Stimulated activated CD4-positive, alpha-beta T cell treated with anti-CD3 and anti-CD28 coated beads, Interleukin-1b, Interleukin-23, amount 100 ng/mL, for 1 hour (primary cell): ENCODE results near the gene TRAPPC2.
"Not testable (repeated sequence)": the region's sequence is repeated elsewhere in the genome, so short reads cannot be mapped to it uniquely, and the experiment has no call there.

ENCODE experiments used
- DNase-seq, 2 donors: peaks; one replicate each; pipeline ENCODE4 v3.0.0-alpha.2; 2020; ENCODE audit warnings: low read depth in 2 of 2

TRAPPC2 gene

DNA sequence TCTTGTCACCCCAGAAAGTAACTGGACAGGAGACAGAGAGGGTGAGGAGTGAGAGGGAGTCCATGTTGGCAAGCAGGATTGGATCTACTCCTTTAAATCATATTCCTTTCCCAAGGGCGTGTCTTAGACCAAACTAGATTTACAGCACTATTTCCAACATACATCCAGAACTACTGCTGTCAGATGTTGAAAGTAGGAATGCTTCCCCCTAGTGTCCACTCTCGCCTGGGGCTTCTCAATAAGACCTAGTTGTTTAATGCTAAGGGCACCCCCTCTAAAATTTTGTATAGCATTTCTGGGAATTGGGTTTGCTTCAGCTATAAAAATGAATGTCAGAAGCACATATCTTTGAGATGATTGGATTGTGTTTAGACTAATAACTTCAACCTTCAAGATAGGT lies 13.4 kb upstream of the TRAPPC2 start:
- no peak for DNase-seq

DNA sequence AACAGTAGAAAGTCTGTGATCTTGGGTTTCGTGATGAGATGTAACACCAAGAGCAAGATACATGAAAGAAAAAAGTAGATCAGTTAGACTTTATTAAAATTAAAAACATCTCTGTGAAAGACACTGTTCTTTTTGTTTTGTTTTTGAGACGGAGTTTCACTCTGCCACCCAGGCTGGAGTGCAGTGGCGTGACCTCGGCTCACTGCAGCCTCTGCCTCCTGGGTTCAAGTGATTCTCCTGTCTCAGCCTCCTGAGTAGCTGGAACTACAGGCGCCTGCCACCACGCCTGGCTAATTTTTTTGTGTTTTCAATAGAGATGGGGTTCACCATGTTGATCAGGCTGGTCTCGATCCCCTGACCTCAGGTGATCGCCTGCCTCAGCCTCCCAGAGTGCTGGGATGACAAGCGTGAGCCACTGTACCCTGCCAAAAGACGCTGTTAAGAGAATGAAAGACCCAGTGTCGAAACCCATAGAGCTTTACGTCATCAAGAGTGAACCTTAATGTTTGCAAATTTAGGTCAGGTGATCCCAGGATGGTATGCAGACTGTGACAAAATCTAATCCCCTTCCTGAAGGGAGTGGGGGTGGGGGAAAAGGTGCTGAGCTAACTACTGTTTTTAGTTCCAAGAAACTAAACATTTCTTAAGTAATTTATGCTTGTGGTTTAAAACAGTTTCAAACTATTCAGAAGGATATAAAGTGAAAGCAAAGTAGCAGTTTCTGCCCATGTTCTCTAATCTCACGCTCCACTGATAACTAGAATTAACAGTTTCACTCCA lies 8.2 kb upstream of the TRAPPC2 start:
- DNase-seq, result no peak

DNA sequence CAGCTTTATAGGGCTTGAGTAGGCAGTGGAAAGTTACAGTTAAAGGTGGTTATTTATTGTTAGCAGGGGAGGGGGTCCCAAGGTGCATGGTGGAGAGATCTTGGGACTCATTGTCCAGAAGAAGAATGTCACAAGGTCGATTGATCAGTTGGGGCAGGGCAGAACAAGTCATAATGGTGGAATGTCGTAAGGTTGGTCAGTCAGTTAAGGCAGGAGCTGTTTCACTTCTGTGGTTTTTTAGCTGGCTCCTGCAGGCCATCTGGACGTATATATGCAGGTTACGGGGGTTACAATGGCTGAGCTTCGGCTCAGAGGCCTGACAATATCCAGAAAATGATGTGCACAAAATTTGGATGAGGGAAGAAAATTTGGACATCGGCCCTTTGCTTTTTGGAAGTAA lies 7.3 kb upstream of the TRAPPC2 start:
- no peak for DNase-seq

DNA sequence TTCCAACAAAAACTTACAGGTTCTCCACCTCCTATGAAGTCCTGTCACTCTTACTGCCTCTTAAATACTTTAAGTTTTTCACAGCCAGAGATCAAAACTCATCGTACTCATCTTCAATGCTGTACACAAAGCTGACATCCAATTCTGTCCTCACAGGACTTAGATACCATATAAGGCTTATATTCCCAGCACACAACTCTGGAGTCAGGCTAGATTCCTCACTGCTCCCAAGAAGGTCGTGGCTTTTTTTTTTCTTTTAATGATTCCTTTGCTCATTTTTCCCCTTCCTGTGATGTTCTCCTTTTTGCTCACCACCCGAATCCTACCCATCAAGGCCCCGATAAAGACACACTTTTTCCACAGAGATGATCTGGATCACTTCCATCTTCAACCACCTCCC lies 914 bp downstream of the TRAPPC2 start:
- DNase-seq, result no peak

DNA sequence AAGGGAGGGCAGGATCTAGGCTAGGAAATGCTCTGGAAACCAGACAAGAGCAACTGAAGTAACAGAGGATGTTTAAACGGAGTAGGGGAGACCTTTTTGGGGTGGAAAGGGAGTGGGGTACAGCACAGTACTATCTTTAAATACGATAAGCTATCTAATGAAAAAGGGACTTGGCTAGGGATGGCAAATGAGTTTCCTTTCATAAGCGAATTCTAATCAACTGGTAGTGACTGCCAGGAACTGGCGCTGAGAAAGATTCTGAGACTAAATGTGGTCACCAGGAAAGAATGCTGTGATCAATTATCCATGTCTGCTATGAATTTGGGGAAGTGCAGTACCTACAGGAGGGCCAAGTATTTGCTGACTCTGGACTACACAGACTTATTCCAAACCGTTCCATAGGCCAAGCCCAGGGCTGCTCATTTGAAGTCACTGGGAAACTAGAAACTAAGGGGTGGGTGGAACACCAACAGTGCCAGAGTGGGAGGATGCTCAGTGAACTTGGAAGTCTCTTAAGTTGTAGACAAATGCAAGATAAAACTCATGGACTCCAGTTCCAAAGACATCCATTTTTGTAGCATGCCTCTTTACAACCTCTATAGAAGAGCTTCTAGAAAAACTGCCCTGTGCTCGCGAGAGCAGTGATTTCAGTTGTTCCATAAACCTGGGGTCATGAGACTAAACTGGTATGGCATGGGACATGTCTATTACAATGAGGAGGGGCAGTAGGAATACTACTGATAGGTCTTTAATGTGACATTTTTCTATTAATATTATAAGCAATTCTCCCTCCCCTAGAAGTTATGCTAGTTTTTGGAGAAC lies 2.0 kb downstream of the TRAPPC2 start:
- DNase-seq, result no peak

DNA sequence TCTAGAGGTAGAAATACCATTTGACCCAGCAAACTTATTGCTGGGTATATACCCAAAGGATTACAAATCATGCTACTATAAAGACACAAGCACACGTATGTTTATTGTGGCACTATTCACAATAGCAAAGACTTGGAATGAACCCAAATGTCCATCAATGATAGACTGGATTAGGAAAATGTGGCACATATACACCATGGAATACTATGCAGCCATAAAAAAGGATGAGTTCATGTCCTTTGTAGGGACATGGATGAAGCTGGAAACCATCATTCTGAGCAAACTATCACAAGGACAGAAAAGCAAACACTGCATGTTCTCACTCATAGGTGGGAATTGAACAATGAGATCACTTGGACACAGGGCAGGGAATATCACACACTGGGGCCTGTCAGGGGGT lies 3.9 kb downstream of the TRAPPC2 start:
- DNase-seq, result not testable (repeated sequence)

DNA sequence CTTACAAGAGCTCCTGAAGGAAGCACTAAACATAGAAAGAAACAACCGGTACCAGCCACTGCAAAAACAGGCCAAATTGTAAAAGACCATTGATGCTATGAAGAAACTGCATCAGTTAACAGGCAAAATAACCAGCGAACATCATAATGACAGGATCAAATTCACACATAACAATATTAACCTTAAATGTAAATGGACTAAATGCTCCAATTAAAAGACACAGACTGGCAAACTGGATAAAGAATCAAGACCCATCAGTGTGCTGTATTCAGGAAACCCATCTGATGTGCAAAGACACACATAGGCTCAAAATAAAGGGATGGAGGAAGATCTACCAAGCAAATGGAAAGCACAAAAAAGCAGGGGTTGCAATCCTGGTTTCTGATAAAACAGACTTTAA lies 7.8 kb downstream of the TRAPPC2 start:
- not testable (repeated sequence) for DNase-seq

DNA sequence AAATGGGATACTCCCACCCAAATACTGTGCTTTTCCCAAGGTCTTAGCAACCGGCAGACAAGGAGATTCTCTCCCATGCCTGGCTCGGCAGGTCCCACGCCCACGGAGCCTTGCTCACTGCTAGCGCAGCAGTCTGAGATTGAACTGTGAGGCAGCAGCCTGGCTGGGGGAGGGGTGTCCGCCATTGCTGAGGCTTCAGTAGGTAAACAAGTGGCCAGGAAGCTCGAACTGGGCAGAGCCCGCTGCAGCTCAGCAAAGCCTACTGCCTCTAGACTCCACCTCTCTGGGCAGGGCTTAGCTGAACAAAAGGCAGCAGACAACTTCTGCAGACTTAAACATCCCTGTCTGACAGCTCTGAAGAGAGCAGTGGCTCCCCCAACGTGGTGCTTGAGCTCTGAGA lies 9.5 kb downstream of the TRAPPC2 start:
- peak in 1 of 2 donors; percentile 3 for DNase-seq

DNA sequence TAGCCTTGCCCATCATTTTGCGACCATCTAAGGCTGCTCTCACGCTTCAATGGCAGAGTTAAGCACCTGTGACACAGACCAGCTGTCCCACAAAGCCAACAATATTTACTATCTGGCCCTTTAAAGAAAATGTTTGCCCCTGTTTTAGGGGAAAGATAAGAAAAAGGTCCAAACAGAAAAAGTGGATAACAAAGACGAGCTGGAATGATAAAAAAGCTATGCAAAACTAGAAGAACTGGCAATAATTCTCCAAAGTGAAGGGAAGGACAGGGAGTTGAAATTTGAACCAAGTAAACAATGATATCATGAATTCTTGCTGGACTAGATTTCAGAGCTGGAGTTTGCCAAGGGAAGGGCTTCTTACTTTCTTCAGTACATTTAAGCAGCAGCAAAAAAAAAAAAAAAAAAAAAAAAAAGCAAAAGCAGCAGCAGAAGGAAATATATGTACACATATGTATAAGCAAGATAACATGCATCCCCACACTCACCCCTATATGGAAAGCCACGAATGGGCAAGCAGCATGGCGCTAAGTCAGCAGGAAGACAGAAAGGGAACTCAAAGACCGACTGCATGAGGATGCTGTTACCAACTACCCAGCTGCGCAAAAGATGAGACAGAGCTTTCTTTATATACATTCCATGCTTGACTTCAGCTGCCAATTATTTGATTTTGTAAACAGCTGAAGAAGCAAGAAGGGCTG lies 12.5 kb downstream of the TRAPPC2 start:
- DNase-seq, result no peak

DNA sequence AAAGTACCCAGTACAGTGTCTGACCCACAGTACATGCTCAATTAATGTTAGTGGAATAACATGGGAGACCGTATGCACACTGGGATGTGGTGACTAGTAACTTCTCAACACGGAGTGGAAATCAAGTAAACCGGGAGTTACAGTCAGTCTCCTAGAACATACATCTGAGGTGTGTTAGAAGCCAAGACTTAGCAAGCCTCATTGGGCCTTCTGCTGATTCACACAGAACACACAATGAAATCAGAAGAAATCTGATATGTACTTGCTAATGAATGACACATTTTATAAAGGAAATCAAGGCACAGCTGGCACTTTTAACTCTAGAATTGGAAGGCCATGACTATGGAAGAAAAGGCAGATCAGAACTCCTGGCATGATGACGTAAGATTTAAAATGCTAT lies 13.0 kb downstream of the TRAPPC2 start:
- DNase-seq, result no peak

DNA sequence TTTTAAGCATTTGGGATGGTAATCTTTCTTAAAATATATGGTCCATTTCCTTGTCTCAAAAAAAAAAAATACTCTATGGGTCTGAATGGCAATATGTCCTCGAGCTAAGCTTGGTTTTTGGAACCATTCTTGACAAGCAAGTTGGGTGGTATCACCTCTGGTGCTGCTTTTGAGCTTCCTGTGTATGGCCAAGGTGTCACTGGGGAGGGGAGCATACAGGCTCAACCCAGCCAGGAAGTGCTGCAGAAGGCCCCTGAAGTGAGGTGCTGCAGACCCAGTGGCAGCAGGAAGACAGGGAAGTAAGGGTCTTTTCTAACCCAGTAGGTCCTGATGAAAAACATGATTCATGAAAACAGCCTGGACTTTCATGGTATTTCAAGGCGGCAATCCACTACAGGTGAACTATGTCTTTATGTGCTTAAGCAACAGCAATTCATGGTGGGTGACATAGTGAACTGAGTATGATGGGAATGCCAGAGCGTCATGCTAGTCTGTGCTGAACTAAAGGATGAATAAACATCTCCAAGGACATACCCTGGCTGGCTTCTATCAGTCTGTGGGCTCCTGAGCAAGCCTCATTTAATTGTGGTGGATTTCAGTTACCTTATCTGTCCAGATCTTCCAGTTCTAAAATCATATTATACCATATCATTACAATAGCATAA lies 15.1 kb downstream of the TRAPPC2 start:
- DNase-seq, result no peak

DNA sequence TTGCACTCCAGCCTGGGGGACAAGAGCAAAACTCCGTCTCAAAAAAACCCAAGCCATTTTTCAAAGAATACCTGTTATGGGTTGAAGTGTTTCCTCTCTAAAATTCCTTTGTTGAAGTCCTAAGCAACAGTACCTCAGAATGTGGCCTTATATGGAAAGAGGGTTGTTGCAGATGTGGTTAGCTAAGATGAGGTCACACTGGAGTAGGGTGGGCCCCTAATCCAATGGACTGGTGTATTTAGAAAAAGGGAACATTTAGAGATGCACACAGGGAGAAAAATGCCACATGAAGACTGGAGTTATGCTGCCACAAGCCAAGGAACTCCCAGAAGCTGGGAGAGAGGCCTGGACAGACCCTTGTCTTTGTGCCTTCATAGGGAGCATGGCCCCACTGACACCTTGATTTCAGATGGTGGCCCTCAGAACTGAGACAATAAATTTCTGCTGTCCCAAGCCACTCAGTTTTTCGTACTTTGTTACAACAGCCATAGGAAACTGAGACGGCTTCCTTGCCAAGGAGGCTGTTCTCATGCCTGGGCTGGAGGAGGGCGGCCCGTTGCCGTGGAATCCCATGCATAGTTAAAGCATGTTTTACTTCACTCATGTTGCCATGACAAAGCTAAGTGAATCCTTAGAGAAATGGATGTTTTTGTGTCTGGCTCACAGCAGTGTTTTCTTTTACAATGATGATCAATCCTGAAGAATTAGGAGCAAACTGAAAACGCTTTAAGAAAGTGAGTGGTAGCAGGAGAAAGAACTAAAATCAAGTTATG lies 16.5 kb downstream of the TRAPPC2 start:
- no peak for DNase-seq

DNA sequence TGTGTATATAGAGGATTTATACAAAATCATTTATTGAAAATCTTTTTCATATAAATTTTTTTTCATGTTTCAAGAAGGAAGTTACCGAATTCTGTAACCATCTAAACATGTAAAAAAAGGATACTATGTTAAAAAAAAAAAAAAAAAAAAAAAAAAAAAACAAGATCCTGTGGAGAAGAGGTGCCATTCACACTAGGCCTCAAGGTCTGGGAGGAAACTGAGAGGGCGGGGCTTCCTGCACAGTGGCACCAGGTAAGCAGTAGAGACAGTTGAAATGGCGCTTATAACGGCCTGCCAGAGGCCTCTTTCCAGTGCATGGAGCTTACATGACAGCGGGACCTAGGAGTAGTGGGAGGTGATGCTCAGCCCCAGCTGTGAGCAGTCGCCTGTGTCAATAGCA lies 17.5 kb downstream of the TRAPPC2 start:
- peak in 1 of 2 donors; percentile 8 for DNase-seq

DNA sequence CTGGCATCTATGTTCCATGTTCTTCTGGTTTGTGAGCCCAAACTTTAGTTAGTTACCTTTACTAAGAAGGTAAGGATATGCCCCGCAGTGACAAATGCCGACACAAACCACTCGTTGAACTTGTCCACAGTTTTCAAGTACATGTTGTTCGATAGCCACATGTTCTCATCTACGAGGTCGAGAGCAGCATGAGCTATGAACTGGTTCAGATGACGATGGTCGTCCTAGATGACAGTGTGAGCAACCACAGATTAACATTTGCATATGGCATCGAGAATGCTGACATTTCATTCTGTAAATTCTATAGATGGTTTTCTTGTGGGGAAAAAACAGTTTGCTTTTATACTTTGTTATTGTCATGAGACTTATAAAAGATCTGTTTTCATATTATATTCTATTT lies 18.0 kb downstream of the TRAPPC2 start:
- DNase-seq, result no peak

DNA sequence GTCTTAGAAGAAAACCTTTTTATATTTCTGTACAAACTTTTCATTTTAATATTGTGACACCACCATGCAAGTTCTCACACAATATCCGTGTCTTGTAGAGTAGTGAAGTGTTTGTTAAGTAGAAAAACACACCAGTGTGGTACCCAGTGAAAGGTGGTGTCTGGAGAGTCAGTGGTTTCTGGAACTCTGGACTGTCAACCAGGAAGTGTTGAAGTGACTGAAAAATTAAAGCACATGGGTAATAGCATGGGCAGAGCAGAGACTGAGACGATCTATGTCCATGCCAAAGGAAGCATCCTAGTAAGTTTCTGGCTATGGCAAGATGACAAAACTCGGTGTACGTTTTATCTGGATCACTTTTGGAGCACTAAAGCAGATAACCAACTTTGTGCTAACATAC lies 23.3 kb downstream of the TRAPPC2 start:
- DNase-seq, result no peak

DNA sequence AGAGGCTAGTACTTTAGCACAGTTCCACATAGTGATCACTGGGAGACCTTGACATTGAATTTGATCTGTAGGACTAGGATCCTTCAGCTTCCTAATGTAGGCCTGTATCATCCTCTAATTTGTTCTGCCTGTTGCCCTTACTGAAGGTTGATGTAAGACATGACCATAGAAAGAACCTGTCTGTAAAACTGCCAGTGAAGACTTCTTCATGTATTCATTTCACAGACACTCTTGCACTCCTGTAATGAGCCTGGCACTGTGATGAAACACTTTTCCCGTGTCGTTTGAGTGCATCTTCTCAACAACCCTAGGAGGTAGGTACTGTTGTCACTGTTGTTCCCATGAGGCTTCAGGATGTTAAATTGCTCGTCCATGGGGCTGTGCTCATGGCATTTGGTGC lies 30.8 kb downstream of the TRAPPC2 start:
- no peak for DNase-seq

DNA sequence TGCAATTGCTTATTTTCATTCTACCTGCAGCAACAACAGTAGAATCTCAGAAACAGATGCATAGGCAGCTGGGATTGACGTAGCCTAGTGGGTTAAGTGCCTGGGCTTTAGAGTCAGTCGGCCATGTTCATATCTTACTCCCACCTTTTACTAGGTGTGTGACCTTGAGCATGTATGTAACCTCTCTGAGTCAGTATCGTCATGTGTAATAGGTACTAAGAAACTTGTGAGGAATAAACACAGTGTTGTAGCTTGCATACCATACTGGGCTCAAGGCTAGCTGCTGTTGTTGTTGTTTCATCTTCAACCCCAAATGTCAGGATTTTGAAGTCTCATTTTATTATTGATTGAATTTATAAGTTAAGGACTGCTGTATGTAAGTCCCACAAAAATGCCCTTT lies 31.3 kb downstream of the TRAPPC2 start:
- no peak for DNase-seq

DNA sequence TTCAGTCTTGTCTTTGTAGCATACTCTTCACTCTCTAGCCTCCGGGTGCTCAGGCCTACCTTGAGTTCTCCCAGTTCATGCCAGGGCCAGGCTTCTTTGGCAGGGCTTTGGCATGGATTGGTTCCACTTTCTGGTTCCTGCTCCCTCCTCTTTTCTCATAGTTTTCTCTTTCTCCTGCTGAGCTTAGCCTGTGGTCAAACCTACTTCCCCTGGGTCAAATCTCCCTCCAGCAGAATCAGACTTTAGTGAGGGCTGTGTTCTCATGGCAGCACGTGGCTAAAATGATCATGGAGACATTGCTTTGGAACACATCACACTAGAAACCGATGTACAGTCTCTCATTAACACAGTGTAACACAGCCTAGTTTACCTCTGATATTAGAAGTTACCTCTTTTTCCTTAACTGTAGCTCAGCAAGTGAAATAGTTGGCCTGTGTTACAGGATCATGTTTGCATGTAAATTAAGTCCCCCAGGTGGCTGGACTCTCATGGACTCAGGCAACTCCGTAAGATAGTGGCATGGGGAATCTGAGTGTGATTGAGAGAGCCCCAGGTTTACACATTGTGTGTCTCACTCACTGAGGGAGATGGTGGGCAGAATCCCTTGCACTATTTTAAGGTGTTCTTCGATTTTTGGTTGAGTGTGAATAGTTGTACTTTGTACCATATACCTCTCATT lies 32.2 kb downstream of the TRAPPC2 start:
- no peak for DNase-seq

DNA sequence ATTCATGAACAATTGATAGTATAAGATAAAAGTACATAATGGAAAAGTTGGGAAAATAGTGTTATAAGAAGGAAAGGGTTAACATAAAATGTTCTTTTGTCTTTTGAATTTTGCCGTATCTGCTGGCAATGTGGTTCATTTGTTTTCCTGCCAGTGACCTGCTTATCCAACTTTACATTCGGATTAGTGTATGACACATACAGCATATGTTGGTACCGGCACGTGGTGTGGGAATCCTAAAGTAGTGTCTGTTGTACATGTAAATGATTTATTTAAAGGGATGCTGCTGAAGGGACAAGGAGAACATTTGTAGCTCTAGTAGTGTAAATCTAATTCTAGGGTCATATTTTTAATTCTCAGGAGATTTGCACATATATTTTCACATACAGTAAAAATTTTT lies 34.0 kb downstream of the TRAPPC2 start:
- DNase-seq, result no peak

DNA sequence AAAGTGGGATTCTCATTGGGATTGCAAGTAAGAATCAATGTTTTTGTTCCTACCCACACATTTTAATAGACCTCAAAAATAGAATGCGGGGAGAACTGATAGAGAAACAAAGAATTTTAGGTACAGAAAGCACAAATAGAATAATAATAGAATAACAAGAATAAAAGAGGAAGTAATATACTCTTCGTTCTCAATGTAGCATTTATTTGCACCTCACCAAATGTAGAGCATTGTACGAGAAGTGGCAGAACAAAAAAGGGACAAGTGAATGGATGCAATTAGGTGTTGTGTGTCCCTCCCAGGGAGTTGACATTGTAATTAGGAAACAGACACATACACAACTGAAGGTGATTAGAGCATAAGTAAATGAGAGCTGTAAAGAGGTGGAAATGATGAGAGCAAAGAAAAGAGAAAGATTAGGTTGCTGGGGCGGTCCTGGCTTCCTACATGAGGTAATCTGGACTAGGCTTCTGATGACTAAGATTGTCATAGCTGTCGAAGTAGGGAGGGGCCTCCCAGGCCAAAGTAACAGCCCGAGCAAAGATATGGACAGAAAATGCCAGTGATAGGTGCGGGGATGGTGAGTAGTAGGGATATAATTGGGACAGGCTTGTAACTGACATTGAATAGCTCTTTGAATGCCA lies 35.1 kb downstream of the TRAPPC2 start:
- no peak for DNase-seq
